Tibial nerve (tissue), 4 donors: Measurements from ENCODE around the gene DNAJB2.

Source experiments
- EP300 ChIP-seq, 2 donors: sonication (generic); formaldehyde crosslinking; IDR thresholded peaks; one replicate each; pipeline ENCODE4 v1.6.1; 2017; ENCODE audit warnings: antibody characterized with exemption in 2 of 2, mild to moderate bottlenecking in 1 of 2
- TF ChIP-seq, protein P1 (sequence below), 5 experiments: fragments of 200-600 bp in 3 of 5; fragments of 450-650 bp in 2 of 5; sonication (generic) in 3 of 5; IDR thresholded peaks; one replicate each; pipeline ENCODE4 v1.5.1; 2016 to 2019; ENCODE audit warnings: antibody characterized with exemption in 5 of 5, mild to moderate bottlenecking in 3 of 5, moderate library complexity in 2 of 5

DNA sequence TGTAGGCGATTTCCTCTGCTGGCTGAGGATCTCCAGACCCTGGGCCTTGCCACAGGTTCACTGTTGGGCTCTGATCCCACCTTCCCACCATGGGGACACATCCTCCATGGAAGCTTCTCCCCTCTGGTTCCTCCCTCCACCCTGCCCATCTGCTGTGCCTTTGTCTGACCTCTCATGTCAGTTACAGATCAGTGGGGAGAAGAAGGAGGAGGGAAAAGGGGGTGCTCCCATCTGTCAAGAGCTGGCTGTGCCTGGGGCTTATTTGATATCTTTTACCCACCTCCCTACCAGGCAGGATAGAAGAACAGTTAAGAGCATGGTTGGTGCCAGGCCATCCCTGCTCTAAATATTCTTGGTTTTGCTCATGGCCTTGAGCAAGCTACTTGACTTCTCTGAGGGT, 12.3 kb upstream of the DNAJB2 start:
- TF ChIP-seq, protein P1, sequence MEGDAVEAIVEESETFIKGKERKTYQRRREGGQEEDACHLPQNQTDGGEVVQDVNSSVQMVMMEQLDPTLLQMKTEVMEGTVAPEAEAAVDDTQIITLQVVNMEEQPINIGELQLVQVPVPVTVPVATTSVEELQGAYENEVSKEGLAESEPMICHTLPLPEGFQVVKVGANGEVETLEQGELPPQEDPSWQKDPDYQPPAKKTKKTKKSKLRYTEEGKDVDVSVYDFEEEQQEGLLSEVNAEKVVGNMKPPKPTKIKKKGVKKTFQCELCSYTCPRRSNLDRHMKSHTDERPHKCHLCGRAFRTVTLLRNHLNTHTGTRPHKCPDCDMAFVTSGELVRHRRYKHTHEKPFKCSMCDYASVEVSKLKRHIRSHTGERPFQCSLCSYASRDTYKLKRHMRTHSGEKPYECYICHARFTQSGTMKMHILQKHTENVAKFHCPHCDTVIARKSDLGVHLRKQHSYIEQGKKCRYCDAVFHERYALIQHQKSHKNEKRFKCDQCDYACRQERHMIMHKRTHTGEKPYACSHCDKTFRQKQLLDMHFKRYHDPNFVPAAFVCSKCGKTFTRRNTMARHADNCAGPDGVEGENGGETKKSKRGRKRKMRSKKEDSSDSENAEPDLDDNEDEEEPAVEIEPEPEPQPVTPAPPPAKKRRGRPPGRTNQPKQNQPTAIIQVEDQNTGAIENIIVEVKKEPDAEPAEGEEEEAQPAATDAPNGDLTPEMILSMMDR (IDR thresholded peaks at IDR 0.05): no peak
- TF ChIP-seq EP300 (IDR thresholded peaks at IDR 0.05): no peak
